Measurements from ENCODE around the gene ALS2CL. TPM values are rescaled to one million over a fixed set of nuclear protein-coding genes. Genes with fewer than 3 reads are reported as not detected.

Gene ALS2CL
- total RNA-seq, 2 experiments from 2014 or later: 3.2 to 3.3 TPM

GRCh38 chr3:46700772-46701171 lies 7.3 kb upstream of the ALS2CL start:
- Mint-ChIP-seq H3K27ac (no peak overlapping the region), H3K36me3 (ENCODE audit: low read depth) (no peaks in the 10 kb centered on the region), H3K4me3 (no peak overlapping the region), H3K4me1 (peaks cover 23% of the 10 kb centered on the region), H3K27me3 (peaks cover 1% of the 10 kb centered on the region), H3K9me3 (ENCODE audit: low read depth) (no peaks in the 10 kb centered on the region)
- CTCF ChIA-PET: no interaction called here
- ATAC-seq: no peak
- intact Hi-C loops (cut with DNase I, micrococcal nuclease): loop anchor here in 1 of 2 experiments (10.0 kb wide), 1 partner anchor 144 kb away; no protein-coding TSS in a partner anchor
- POLR2A ChIA-PET: no interaction called here
- no peak for DNase-seq

- CTCF ChIA-PET: no interaction called here
- ATAC-seq: no peak
- POLR2A ChIA-PET: no interaction called here
Measured at GRCh38 chr3:46699676-46700523, 6.4 kb upstream of the ALS2CL start.

GRCh38 chr3:46695962-46696894 lies 2.7 kb upstream of the ALS2CL start:
- ATAC-seq (no peak), DNase-seq (peak; percentile 32)
- Mint-ChIP-seq H3K27ac (peak overlapping the region; percentile 90), H3K4me1 (peaks cover 52% of the 10 kb centered on the region), H3K36me3 (ENCODE audit: low read depth) (no peaks in the 10 kb centered on the region), H3K27me3 (no peaks in the 10 kb centered on the region), H3K4me3 (peak overlapping the region; percentile 73), H3K9me3 (ENCODE audit: low read depth) (no peaks in the 10 kb centered on the region)
- CTCF ChIA-PET: interaction anchor here (0.7 to 1.4 kb wide), 5 partner anchors 14 to 213 kb away, joined by 3 to 8 read pairs (median 3); no protein-coding TSS in a partner anchor
- intact Hi-C loops (cut with DNase I, micrococcal nuclease): no loop called here
- POLR2A ChIA-PET: interaction anchor here (0.6 kb wide), 1 partner anchor 68 kb away, joined by 3 read pairs; no protein-coding TSS in a partner anchor

More at GRCh38 chr3:46699676-46700523, 6.4 kb upstream of the ALS2CL start:
- Mint-ChIP-seq H3K9me3 (ENCODE audit: low read depth) (no peaks in the 10 kb centered on the region), H3K36me3 (ENCODE audit: low read depth) (no peaks in the 10 kb centered on the region), H3K27ac (no peak overlapping the region), H3K27me3 (peaks cover 1% of the 10 kb centered on the region), H3K4me1 (peaks cover 32% of the 10 kb centered on the region), H3K4me3 (no peak overlapping the region)
- intact Hi-C loops (cut with DNase I, micrococcal nuclease): loop anchor here in 1 of 2 experiments (10.0 kb wide), 1 partner anchor 145 kb away; no protein-coding TSS in a partner anchor
- DNase-seq: no peak

- H3K27me3 Mint-ChIP-seq: no peaks in the 10 kb centered on the region
- H3K36me3 Mint-ChIP-seq (ENCODE audit: low read depth): no peaks in the 10 kb centered on the region
- H3K9me3 Mint-ChIP-seq (ENCODE audit: low read depth): no peaks in the 10 kb centered on the region
- DNase-seq: peak; percentile 69
- peak overlapping the region; percentile 73 for H3K4me3 Mint-ChIP-seq
- POLR2A ChIA-PET: no interaction called here
- H3K27ac Mint-ChIP-seq: peak overlapping the region; percentile 90
- CTCF ChIA-PET: interaction anchor here (0.7 to 1.4 kb wide), 3 partner anchors 118 to 214 kb away, joined by 3 to 8 read pairs (median 3); no protein-coding TSS in a partner anchor
- peak; percentile 61 for ATAC-seq
- peaks cover 56% of the 10 kb centered on the region for H3K4me1 Mint-ChIP-seq
- intact Hi-C loops (cut with DNase I, micrococcal nuclease): no loop called here
Measured at GRCh38 chr3:46695177-46695961, 1.9 kb upstream of the ALS2CL start.

GRCh38 chr3:46694520-46694919 lies 1.0 kb upstream of the ALS2CL start:
- no peak for ATAC-seq
- H3K9me3 Mint-ChIP-seq (ENCODE audit: low read depth): no peaks in the 10 kb centered on the region
- CTCF ChIA-PET: interaction anchor here (0.6 to 2.1 kb wide), 3 partner anchors 66 to 326 kb away, joined by 3 to 6 read pairs (median 3); no protein-coding TSS in a partner anchor
- H3K27ac Mint-ChIP-seq: peak overlapping the region; percentile 47
- H3K4me3 Mint-ChIP-seq: peak overlapping the region; percentile 73
- H3K36me3 Mint-ChIP-seq (ENCODE audit: low read depth): no peaks in the 10 kb centered on the region
- DNase-seq: no peak
- no peaks in the 10 kb centered on the region for H3K27me3 Mint-ChIP-seq
- H3K4me1 Mint-ChIP-seq: peaks cover 55% of the 10 kb centered on the region
- intact Hi-C loops (cut with DNase I, micrococcal nuclease): loop anchor here in 1 of 2 experiments (5.0 kb wide), 1 partner anchor 688 kb away; the partner anchor contains the start of gene PTPN23
- POLR2A ChIA-PET: no interaction called here

- ChIA-PET POLR2A (no interaction called here), CTCF (interaction anchor here (0.7 to 2.1 kb wide), 4 partner anchors 21 to 238 kb away, joined by 3 to 6 read pairs (median 3); no protein-coding TSS in a partner anchor)
- Mint-ChIP-seq H3K27ac (peak overlapping the region; percentile 55), H3K9me3 (ENCODE audit: low read depth) (no peaks in the 10 kb centered on the region), H3K27me3 (no peaks in the 10 kb centered on the region), H3K4me3 (peak overlapping the region; percentile 73), H3K36me3 (ENCODE audit: low read depth) (no peaks in the 10 kb centered on the region), H3K4me1 (peaks cover 52% of the 10 kb centered on the region)
- ATAC-seq (peak; percentile 62), DNase-seq (peak; percentile 73)
- intact Hi-C loops (cut with DNase I, micrococcal nuclease): loop anchor here in 1 of 2 experiments (2.0 to 5.0 kb wide), 3 partner anchors 119 to 688 kb away; partner anchors contain the start of gene PTPN23
Measured at GRCh38 chr3:46693892-46694226, 380 bp upstream of the ALS2CL start.

GRCh38 chr3:46692566-46692990 lies 901 bp downstream of the ALS2CL start:
- Mint-ChIP-seq H3K36me3 (ENCODE audit: low read depth) (no peaks in the 10 kb centered on the region), H3K9me3 (ENCODE audit: low read depth) (no peaks in the 10 kb centered on the region), H3K27ac (no peak overlapping the region), H3K4me1 (peaks cover 48% of the 10 kb centered on the region), H3K27me3 (no peaks in the 10 kb centered on the region), H3K4me3 (peak overlapping the region; percentile 73)
- ATAC-seq (no peak), DNase-seq (no peak)
- intact Hi-C loops (cut with DNase I, micrococcal nuclease): loop anchor here in 1 of 2 experiments (2.0 to 5.0 kb wide), 3 partner anchors 120 to 690 kb away; partner anchors contain the start of gene PTPN23
- POLR2A ChIA-PET: interaction anchor here (0.6 kb wide), 1 partner anchor 628 kb away, joined by 4 read pairs; no protein-coding TSS in a partner anchor
- CTCF ChIA-PET: interaction anchor here (0.6 to 2.1 kb wide), 3 partner anchors 22 to 65 kb away, joined by 3 to 6 read pairs (median 3); no protein-coding TSS in a partner anchor

GRCh38 chr3:46690798-46691197 lies 2.7 kb downstream of the ALS2CL start:
- no peak overlapping the region for H3K4me3 Mint-ChIP-seq
- no peak overlapping the region for H3K27ac Mint-ChIP-seq
- ChIA-PET POLR2A (no interaction called here), CTCF (no interaction called here)
- H3K9me3 Mint-ChIP-seq (ENCODE audit: low read depth): no peaks in the 10 kb centered on the region
- ATAC-seq: no peak
- no peaks in the 10 kb centered on the region for H3K36me3 Mint-ChIP-seq (ENCODE audit: low read depth)
- DNase-seq: no peak
- H3K4me1 Mint-ChIP-seq: peaks cover 41% of the 10 kb centered on the region
- no peaks in the 10 kb centered on the region for H3K27me3 Mint-ChIP-seq
- intact Hi-C loops (cut with DNase I, micrococcal nuclease): loop anchor here in 1 of 2 experiments (5.0 kb wide), 1 partner anchor 692 kb away; the partner anchor contains the start of gene PTPN23

GRCh38 chr3:46685446-46685845 lies 8.0 kb downstream of the ALS2CL start:
- Mint-ChIP-seq H3K27me3 (no peaks in the 10 kb centered on the region), H3K36me3 (ENCODE audit: low read depth) (no peaks in the 10 kb centered on the region), H3K27ac (no peak overlapping the region), H3K9me3 (ENCODE audit: low read depth) (no peaks in the 10 kb centered on the region), H3K4me3 (no peak overlapping the region), H3K4me1 (peaks cover 2% of the 10 kb centered on the region)
- ChIA-PET POLR2A (no interaction called here), CTCF (no interaction called here)
- intact Hi-C loops (cut with DNase I, micrococcal nuclease): no loop called here
- ATAC-seq (no peak), DNase-seq (no peak)

GRCh38 chr3:46684891-46685290 lies 8.6 kb downstream of the ALS2CL start:
- H3K27ac Mint-ChIP-seq: no peak overlapping the region
- H3K4me3 Mint-ChIP-seq: no peak overlapping the region
- H3K9me3 Mint-ChIP-seq (ENCODE audit: low read depth): no peaks in the 10 kb centered on the region
- no peaks in the 10 kb centered on the region for H3K36me3 Mint-ChIP-seq (ENCODE audit: low read depth)
- ChIA-PET POLR2A (no interaction called here), CTCF (interaction anchor here (1.5 kb wide), 1 partner anchor 18 kb away, joined by 3 read pairs; no protein-coding TSS in a partner anchor)
- intact Hi-C loops (cut with DNase I, micrococcal nuclease): no loop called here
- DNase-seq: no peak
- ATAC-seq: no peak
- H3K4me1 Mint-ChIP-seq: no peaks in the 10 kb centered on the region
- no peaks in the 10 kb centered on the region for H3K27me3 Mint-ChIP-seq
